B cell (primary cell): ENCODE results near the gene PRKX. TPM values are rescaled to one million over a fixed set of nuclear protein-coding genes. Genes with fewer than 3 reads are reported as not detected.
"Not testable (repeated sequence)": the region's sequence is repeated elsewhere in the genome, so short reads cannot be mapped to it uniquely, and the experiment has no call there.

Experiments used
- ATAC-seq: fragments of 200-7000 bp; cut with Tn5 transposase; one replicate; pipeline ENCODE4 v1.10.0; 2021; ENCODE audit warnings: low read depth, mild to moderate bottlenecking, moderate number of reproducible peaks, moderate library complexity
- CTCF ChIA-PET: fragments of 350-600 bp; sonication (Branson Sonifier 250); formaldehyde crosslinking; loops from one replicate; lab custom pipeline; 2021; ENCODE audit warnings: antibody characterized with exemption, inconsistent platforms; lab: Charles Lee
- POLR2A ChIA-PET: fragments of 350-600 bp; sonication (Branson Sonifier 250); formaldehyde crosslinking; loops from one replicate; lab custom pipeline; 2021; ENCODE audit warnings: antibody characterized with exemption; lab: Charles Lee
- DNase-seq: peaks from one replicate; pipeline ENCODE4 v3.0.0; 2013
- H2AFZ ChIP-seq: 2 replicates; pipeline ENCODE4 v1.6.1; 2012; ENCODE audit warnings: mild to moderate bottlenecking, low read depth, low read length; ENCODE audit not compliant: insufficient read depth, poor library complexity, severe bottlenecking
- H3K27ac ChIP-seq, 2 donors: 1 replicate in 1 of 2; 2 replicates in 1 of 2; pipeline ENCODE4 v1.5.1; 2012 to 2013; ENCODE audit warnings: low read length in 2 of 2, mild to moderate bottlenecking in 2 of 2, moderate library complexity in 1 of 2
- H3K27me3 ChIP-seq, 4 experiments: fragments of 200-600 bp in 1 of 4; sonication (generic) in 1 of 4; replicated peaks in 1 of 4; 1 replicate in 2 of 4; 2 replicates in 2 of 4; pipeline versions ENCODE4 v1.6.1 to v1.7.0; 2013 to 2016; ENCODE audit warnings: low read length in 3 of 4, mild to moderate bottlenecking in 2 of 4, mixed read lengths in 1 of 4, moderate library complexity in 1 of 4; ENCODE audit not compliant: insufficient read depth in 4 of 4, control insufficient read depth in 3 of 4; ENCODE audit errors: control extremely low read depth in 1 of 4
- H3K36me3 ChIP-seq, 2 experiments: replicated peaks in 1 of 2; 1 replicate in 1 of 2; 2 replicates in 1 of 2; pipeline versions ENCODE4 v1.6.1 to v1.7.1; 2013; ENCODE audit warnings: low read length in 1 of 2; ENCODE audit not compliant: insufficient read depth in 2 of 2, control insufficient read depth in 1 of 2; ENCODE audit errors: control extremely low read depth in 1 of 2, extremely low read depth in 1 of 2
- H3K4me1 ChIP-seq, 2 donors: fragments of 200-600 bp in 1 of 2; sonication (generic) in 1 of 2; 1 replicate in 1 of 2; 2 replicates in 1 of 2; pipeline versions ENCODE4 v1.5.1 to v1.6.1; 2013 to 2017; ENCODE audit warnings: low read length in 2 of 2; ENCODE audit not compliant: control insufficient read depth in 2 of 2, insufficient read depth in 2 of 2
- H3K4me2 ChIP-seq: replicated peaks from 2 replicates; pipeline ENCODE3; 2012; ENCODE audit warnings: mild to moderate bottlenecking, low read depth, low read length; ENCODE audit not compliant: poor library complexity, severe bottlenecking
- H3K4me3 ChIP-seq, 5 experiments: fragments of 200-600 bp in 1 of 5; sonication (generic) in 1 of 5; 1 replicate in 3 of 5; 2 replicates in 2 of 5; pipeline versions ENCODE4 v1.5.1 to v1.7.0; 2011 to 2016; ENCODE audit warnings: low read length in 4 of 5, mild to moderate bottlenecking in 4 of 5, low read depth in 2 of 5, control low read depth in 1 of 5, moderate library complexity in 1 of 5; ENCODE audit not compliant: insufficient read depth in 1 of 5; ENCODE audit errors: control extremely low read depth in 1 of 5, extremely low read depth in 1 of 5
- H3K79me2 ChIP-seq: fragments of 200-600 bp; sonication (generic); one replicate; pipeline ENCODE4 v1.6.0; 2016; ENCODE audit warnings: low read length; ENCODE audit not compliant: control insufficient read depth, insufficient read depth
- H3K9ac ChIP-seq: fragments of 200-600 bp; sonication (generic); 2 replicates; pipeline ENCODE4 v1.6.1; 2017; ENCODE audit warnings: mild to moderate bottlenecking, low read length, moderate library complexity
- H3K9me3 ChIP-seq, 3 donors: one replicate each; pipeline versions ENCODE4 v1.6.1 to v1.7.1; 2013; ENCODE audit warnings: low read length in 2 of 3; ENCODE audit not compliant: control insufficient read depth in 2 of 3, insufficient read depth in 1 of 3; ENCODE audit errors: control extremely low read depth in 1 of 3
- H4K20me1 ChIP-seq: 2 replicates; pipeline ENCODE4 v1.6.0; 2012; ENCODE audit warnings: mild to moderate bottlenecking, low read length; ENCODE audit not compliant: insufficient read depth, control insufficient read depth, poor library complexity, severe bottlenecking
- H3K27ac Mint-ChIP-seq: one replicate; pipeline ENCODE4 v1.8.0; 2021; ENCODE audit warnings: mixed read lengths
- H3K27me3 Mint-ChIP-seq: one replicate; pipeline ENCODE4 v1.8.0; 2021; ENCODE audit warnings: mixed read lengths
- H3K4me1 Mint-ChIP-seq: one replicate; pipeline ENCODE4 v1.8.0; 2021; ENCODE audit warnings: mixed read lengths
- H3K4me3 Mint-ChIP-seq: one replicate; pipeline ENCODE4 v1.8.0; 2021; ENCODE audit warnings: mixed read lengths
- H3K9me3 Mint-ChIP-seq: one replicate; pipeline ENCODE4 v1.8.0; 2022; ENCODE audit warnings: mixed read lengths; ENCODE audit not compliant: insufficient read depth
- EZH2 ChIP-seq: IDR thresholded peaks from 2 replicates; pipeline ENCODE4 v1.6.1; 2012; ENCODE audit warnings: borderline replicate concordance, low read depth, mild to moderate bottlenecking, moderate library complexity, low read length; ENCODE audit not compliant: insufficient read depth, poor library complexity, severe bottlenecking
- WGBS: methylation state at CpG from one replicate; pipeline ENCODE4 v1.1.5; 2013; ENCODE audit warnings: missing lambda C conversion rate; ENCODE audit not compliant: insufficient coverage; 5-methylcytosine and 5-hydroxymethylcytosine counted together
- intact Hi-C: fragments of 100-400 bp; cut with micrococcal nuclease; formaldehyde crosslinking; loops from one replicate; pipeline ENCODE4 v1.10.0; 2022
- polyA plus RNA-seq: library from polyadenylated mRNA; depleted of rRNA; stranded (reverse); fragments of >200 nt; gene quantifications from 2 replicates; pipeline ENCODE4 v1.2.3, GENCODE V29; 2012
- total RNA-seq, 2 donors: library from RNA; stranded (reverse); fragments of 120-200 nt in 1 of 2; gene quantifications; 1 replicate in 1 of 2; 2 replicates in 1 of 2; pipeline versions ENCODE4 v1.2.3 to v1.2.4, GENCODE V29; 2013 to 2022
- TF ChIP-seq, protein P1 (sequence below): fragments of 200-600 bp; IDR thresholded peaks from one replicate; pipeline ENCODE4 v1.8.0; 2022; ENCODE audit warnings: antibody characterized with exemption, mild to moderate bottlenecking

The PRKX gene
- total and polyA plus RNA-seq, 2 donors (not counting 1 experiment from before 2014, with no cell fraction given) = 26.2 to 52.5 TPM

- DNase-seq (no peak), ATAC-seq (no peak)
- Histone ChIP-seq H3K4me1 (no peaks in the 10 kb centered on the region), H3K79me2 (no peaks in the 10 kb centered on the region), H3K4me3 (no peak overlapping the region), H3K27ac (no peak overlapping the region), H3K36me3 (peaks cover 2 to 12% of the 10 kb centered on the region in 2 experiments), H3K9me3 (no peaks in the 10 kb centered on the region), H4K20me1 (no peaks in the 10 kb centered on the region), H2AFZ (no peak overlapping the region), H3K27me3 (no peaks in the 10 kb centered on the region), H3K4me2 (no peak overlapping the region), H3K9ac (no peak overlapping the region)
- H3K4me3 Mint-ChIP-seq = no peak overlapping the region
- intact Hi-C loops = no loop called here
- no peaks in the 10 kb centered on the region for H3K4me1 Mint-ChIP-seq
- H3K27me3 Mint-ChIP-seq = no peaks in the 10 kb centered on the region
- WGBS = 86% methylated on average over 1 of the region's 7 CpGs
- CTCF ChIA-PET = no interaction called here
- no peaks in the 10 kb centered on the region for H3K9me3 Mint-ChIP-seq
- TF ChIP-seq, protein P1, sequence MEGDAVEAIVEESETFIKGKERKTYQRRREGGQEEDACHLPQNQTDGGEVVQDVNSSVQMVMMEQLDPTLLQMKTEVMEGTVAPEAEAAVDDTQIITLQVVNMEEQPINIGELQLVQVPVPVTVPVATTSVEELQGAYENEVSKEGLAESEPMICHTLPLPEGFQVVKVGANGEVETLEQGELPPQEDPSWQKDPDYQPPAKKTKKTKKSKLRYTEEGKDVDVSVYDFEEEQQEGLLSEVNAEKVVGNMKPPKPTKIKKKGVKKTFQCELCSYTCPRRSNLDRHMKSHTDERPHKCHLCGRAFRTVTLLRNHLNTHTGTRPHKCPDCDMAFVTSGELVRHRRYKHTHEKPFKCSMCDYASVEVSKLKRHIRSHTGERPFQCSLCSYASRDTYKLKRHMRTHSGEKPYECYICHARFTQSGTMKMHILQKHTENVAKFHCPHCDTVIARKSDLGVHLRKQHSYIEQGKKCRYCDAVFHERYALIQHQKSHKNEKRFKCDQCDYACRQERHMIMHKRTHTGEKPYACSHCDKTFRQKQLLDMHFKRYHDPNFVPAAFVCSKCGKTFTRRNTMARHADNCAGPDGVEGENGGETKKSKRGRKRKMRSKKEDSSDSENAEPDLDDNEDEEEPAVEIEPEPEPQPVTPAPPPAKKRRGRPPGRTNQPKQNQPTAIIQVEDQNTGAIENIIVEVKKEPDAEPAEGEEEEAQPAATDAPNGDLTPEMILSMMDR = no peak
- TF ChIP-seq EZH2 = no peak
- POLR2A ChIA-PET = no interaction called here
- H3K27ac Mint-ChIP-seq = no peak overlapping the region
Observed at GRCh38 chrX:3627594-3627993, 85.9 kb downstream of the PRKX start.

GRCh38 chrX:3621414-3621813, 92.0 kb downstream of the PRKX start:
- POLR2A ChIA-PET = no interaction called here
- Histone ChIP-seq H3K9ac (no peak overlapping the region), H3K79me2 (no peaks in the 10 kb centered on the region), H3K36me3 (peaks cover 0 to 26% of the 10 kb centered on the region in 2 experiments), H2AFZ (no peak overlapping the region), H3K9me3 (no peaks in the 10 kb centered on the region), H3K4me2 (no peak overlapping the region), H3K27ac (no peak overlapping the region), H3K4me3 (no peak overlapping the region), H4K20me1 (no peaks in the 10 kb centered on the region), H3K27me3 (no peaks in the 10 kb centered on the region), H3K4me1 (no peaks in the 10 kb centered on the region)
- TF ChIP-seq EZH2 = no peak
- no peaks in the 10 kb centered on the region for H3K27me3 Mint-ChIP-seq
- no CpG with 5 or more reads among the region's 6 CpGs for WGBS
- no peaks in the 10 kb centered on the region for H3K9me3 Mint-ChIP-seq
- H3K4me3 Mint-ChIP-seq = no peak overlapping the region
- CTCF ChIA-PET = no interaction called here
- DNase-seq (no peak), ATAC-seq (no peak)
- H3K27ac Mint-ChIP-seq = no peak overlapping the region
- intact Hi-C loops = no loop called here
- no peaks in the 10 kb centered on the region for H3K4me1 Mint-ChIP-seq

DNA sequence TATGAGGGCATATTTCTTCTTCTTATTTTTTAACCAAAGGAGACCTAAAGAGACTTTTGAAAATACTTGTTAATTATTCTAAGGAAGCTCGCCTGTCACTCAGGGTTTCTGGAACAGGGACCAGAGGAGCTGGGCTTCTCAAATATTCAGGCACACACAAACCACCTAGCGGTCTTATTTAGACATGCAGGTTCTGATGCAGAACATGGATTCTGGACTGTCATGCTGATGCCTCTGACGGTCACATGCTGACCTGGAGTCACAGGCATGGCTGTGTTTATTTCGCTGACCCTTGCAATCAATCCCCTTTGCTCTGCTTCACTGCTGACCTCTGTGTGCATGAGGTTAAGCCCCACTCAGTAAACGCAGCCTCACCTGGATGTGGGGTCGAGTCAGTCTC, 101.7 kb downstream of the PRKX start:
- H3K27ac Mint-ChIP-seq, DNase-seq, H4K20me1 ChIP-seq, H3K4me2 ChIP-seq, CTCF ChIA-PET, POLR2A ChIA-PET, H3K4me1 ChIP-seq, H3K4me3 Mint-ChIP-seq, H3K9me3 Mint-ChIP-seq, H3K79me2 ChIP-seq, H3K27me3 ChIP-seq, H2AFZ ChIP-seq, H3K27me3 Mint-ChIP-seq, H3K9me3 ChIP-seq, H3K4me3 ChIP-seq, ATAC-seq, intact Hi-C loops, H3K4me1 Mint-ChIP-seq, H3K9ac ChIP-seq, H3K27ac ChIP-seq: not testable (repeated sequence)
- H3K36me3 ChIP-seq = peaks cover 3 to 23% of the 10 kb centered on the region in 2 experiments
- WGBS = no CpG with 5 or more reads among the region's 6 CpGs
